ENCODE data around the gene BSCL2.

DNA sequence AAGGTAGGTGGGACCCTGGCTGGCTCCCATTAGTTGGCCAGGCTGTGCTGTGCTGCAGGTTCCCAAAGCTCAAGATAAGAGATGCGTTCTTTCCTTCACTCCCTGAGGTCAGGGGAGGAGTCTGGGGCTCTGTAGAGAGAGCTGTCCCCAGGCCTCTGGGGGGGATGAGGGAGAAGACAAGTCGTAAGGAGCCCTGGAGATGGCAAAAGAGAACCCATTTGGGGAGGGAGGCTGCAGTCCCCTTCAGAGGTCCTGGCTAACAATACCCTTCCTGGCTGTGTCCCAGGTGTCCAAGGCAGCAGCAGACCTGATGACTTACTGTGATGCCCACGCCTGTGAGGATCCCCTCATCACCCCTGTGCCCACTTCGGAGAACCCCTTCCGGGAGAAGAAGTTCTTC lies 1.2 kb upstream of the BSCL2 start:
- no peak for TF ChIP-seq POLR2A (IDR thresholded peaks at IDR 0.05)
- TF ChIP-seq, protein P1, sequence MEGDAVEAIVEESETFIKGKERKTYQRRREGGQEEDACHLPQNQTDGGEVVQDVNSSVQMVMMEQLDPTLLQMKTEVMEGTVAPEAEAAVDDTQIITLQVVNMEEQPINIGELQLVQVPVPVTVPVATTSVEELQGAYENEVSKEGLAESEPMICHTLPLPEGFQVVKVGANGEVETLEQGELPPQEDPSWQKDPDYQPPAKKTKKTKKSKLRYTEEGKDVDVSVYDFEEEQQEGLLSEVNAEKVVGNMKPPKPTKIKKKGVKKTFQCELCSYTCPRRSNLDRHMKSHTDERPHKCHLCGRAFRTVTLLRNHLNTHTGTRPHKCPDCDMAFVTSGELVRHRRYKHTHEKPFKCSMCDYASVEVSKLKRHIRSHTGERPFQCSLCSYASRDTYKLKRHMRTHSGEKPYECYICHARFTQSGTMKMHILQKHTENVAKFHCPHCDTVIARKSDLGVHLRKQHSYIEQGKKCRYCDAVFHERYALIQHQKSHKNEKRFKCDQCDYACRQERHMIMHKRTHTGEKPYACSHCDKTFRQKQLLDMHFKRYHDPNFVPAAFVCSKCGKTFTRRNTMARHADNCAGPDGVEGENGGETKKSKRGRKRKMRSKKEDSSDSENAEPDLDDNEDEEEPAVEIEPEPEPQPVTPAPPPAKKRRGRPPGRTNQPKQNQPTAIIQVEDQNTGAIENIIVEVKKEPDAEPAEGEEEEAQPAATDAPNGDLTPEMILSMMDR (IDR thresholded peaks at IDR 0.05) = no peak
